Measurements from ENCODE around the gene P3H2. TPM values are rescaled to one million over a fixed set of nuclear protein-coding genes. Genes with fewer than 3 reads are reported as not detected.

The P3H2 gene
- total RNA-seq, 1 donor from 2014 or later, result 61.9 TPM

- no peak for TF ChIP-seq CTCF (IDR thresholded peaks at IDR 0.05)
- Histone ChIP-seq H3K27ac (no peak overlapping the region), H3K4me3 (no peak overlapping the region), H3K4me1 (no peaks in the 10 kb centered on the region), H3K27me3 (ENCODE audit: low read depth) (no peaks in the 10 kb centered on the region), H3K9me3 (no peaks in the 10 kb centered on the region), H3K36me3 (no peaks in the 10 kb centered on the region)
- ATAC-seq (no peak), DNase-seq (no peak)
- intact Hi-C loops (cut with DNase I), result no loop called here
These were observed 100.9 kb downstream of the P3H2 start for GRCh38 chr3:190019844-190020243.

GRCh38 chr3:190019006-190019405, 101.7 kb downstream of the P3H2 start:
- no peak for DNase-seq
- Histone ChIP-seq H3K36me3 (no peaks in the 10 kb centered on the region), H3K27me3 (ENCODE audit: low read depth) (no peaks in the 10 kb centered on the region), H3K27ac (no peak overlapping the region), H3K4me1 (no peaks in the 10 kb centered on the region), H3K4me3 (no peak overlapping the region), H3K9me3 (no peaks in the 10 kb centered on the region)
- intact Hi-C loops (cut with DNase I), result no loop called here
- no peak for TF ChIP-seq CTCF (IDR thresholded peaks at IDR 0.05)
- no peak for ATAC-seq

DNA sequence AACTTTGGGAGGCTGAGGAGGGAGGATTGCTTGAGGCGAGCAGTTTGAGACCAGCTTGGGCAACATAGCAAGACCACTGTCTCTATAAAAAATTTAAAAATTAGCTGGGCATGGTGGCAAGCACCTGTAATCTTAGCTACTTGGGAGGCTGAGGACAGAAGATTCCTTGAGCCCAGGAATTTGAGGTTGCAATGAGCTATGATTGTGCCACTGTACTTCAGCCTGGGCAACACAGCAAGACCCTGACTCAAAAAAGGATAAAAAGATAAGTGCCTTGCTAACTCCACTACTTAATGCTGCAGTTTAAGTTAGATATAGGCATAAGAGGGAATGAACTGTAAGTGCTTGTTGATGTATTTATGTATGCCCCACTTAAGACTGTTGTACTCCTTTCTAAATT, 102.2 kb downstream of the P3H2 start:
- Histone ChIP-seq H3K4me1 (no peaks in the 10 kb centered on the region), H3K4me3 (no peak overlapping the region), H3K27ac (no peak overlapping the region), H3K36me3 (no peaks in the 10 kb centered on the region), H3K27me3 (ENCODE audit: low read depth) (no peaks in the 10 kb centered on the region), H3K9me3 (no peaks in the 10 kb centered on the region)
- DNase-seq (no peak), ATAC-seq (no peak)
- intact Hi-C loops (cut with DNase I), result no loop called here
- no peak for TF ChIP-seq CTCF (IDR thresholded peaks at IDR 0.05)

- Histone ChIP-seq H3K4me1 (no peaks in the 10 kb centered on the region), H3K36me3 (no peaks in the 10 kb centered on the region), H3K4me3 (no peak overlapping the region), H3K27ac (no peak overlapping the region), H3K27me3 (ENCODE audit: low read depth) (no peaks in the 10 kb centered on the region), H3K9me3 (no peaks in the 10 kb centered on the region)
- intact Hi-C loops (cut with DNase I), result no loop called here
- TF ChIP-seq CTCF (IDR thresholded peaks at IDR 0.05), result peak; percentile 31
- DNase-seq (no peak), ATAC-seq (peak; percentile 57 to 86)
These were observed 103.0 kb downstream of the P3H2 start for GRCh38 chr3:190017521-190018288.

DNA sequence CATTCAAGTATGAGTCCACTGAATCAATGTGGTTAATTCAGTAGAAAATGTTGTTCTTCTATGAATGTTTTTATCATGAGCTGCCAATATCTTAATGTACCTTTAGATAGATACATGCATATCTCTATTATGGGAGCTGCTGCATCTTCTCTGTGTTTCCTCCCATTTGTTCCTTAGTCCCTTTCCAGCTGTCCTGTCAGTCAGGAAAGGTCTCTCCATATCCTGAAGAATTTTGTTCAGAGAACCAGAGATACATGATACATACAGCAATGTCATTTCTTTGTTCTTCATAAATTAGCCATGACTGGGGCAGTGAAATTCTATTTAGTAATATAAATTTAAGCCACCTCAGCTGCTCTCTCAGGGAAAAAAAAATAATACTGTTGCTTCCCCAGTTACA, 103.7 kb downstream of the P3H2 start:
- DNase-seq (no peak), ATAC-seq (no peak)
- Histone ChIP-seq H3K27ac (no peak overlapping the region), H3K36me3 (no peaks in the 10 kb centered on the region), H3K4me3 (no peak overlapping the region), H3K9me3 (no peaks in the 10 kb centered on the region), H3K27me3 (ENCODE audit: low read depth) (no peaks in the 10 kb centered on the region), H3K4me1 (no peaks in the 10 kb centered on the region)
- no peak for TF ChIP-seq CTCF (IDR thresholded peaks at IDR 0.05)
- intact Hi-C loops (cut with DNase I), result no loop called here

Measured in lower lobe of right lung (tissue), 2 donors.